M059J (cell line): ENCODE measurements around the gene LSM7. TPM values are rescaled to one million over a fixed set of nuclear protein-coding genes. Genes with fewer than 3 reads are reported as not detected.

Source experiments
- DNase-seq: peaks from one replicate; pipeline ENCODE4 v3.0.0-alpha.2; 2012; ENCODE audit warnings: low read depth
- total RNA-seq: library from RNA; depleted of rRNA; stranded (reverse); fragments of >200 nt; shearing (Covaris generic); gene quantifications from 2 replicates; pipeline ENCODE4 v1.2.3, GENCODE V29; 2014

LSM7 gene
- total RNA-seq, 1 experiment from 2014 or later = 327 TPM

GRCh38 chr19:2323707-2324106 lies 4.7 kb downstream of the LSM7 start:
- DNase-seq = no peak

DNA sequence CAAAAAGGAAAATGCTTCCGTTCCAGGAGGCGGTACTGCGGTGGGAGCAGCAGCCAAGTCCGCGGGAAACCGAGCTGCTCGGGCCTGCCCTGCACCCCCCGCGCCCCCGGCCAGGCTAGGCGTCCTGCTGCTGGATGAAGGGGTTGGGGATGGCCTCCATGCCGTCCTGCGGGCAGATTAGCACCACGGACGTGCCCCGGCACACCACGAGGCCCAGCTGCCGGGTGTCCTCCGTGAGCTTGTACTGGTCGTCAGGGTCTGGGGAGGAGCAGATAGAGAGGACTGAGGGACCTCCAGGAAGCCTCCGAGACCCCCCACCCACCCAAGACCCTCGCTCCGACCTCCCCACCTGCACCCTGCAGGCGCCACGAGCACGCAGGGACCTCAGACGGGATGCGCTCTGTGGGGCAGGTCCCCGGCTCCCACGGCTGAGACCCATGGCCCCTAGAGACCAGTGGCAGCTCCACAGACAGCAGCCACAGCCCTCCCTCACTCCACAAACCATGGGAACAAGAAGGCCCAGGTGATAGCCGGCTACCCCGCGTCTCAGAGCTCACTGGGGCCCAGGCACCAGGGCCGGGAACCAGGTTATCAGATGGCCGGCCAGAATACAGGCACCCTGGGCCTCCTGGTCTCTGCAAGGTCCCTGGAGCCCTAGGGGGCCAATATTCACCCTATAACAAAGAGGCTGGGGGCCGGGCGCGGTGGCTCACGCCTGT lies 6.7 kb downstream of the LSM7 start:
- no peak for DNase-seq

- no peak for DNase-seq
Observed at GRCh38 chr19:2320939-2321338, 7.4 kb downstream of the LSM7 start.

- no peak for DNase-seq
Observed at GRCh38 chr19:2320049-2320448, 8.3 kb downstream of the LSM7 start.

DNA sequence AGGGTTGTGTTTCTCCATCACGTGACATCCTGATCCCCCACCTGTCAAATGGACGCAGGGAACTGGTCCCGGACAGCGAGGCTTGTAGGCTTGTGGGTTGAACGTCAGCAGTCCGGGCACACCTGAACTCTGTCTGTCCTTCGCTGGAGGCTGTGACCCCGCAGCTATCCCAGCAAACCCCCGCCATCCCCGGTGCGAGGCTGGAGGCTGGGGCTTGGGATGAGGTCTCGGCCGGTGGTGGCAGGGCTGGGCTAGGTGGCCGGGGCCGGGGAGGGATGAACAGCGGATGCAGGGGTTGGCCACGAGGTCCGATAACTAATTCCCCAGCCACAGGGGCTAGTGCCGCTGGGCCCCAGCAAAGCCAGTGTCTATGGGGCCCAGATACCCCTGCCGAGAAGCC lies 8.8 kb downstream of the LSM7 start:
- DNase-seq = no peak

- no peak for DNase-seq
Observed at GRCh38 chr19:2318923-2319322, 9.5 kb downstream of the LSM7 start.

GRCh38 chr19:2317756-2318155 lies 10.6 kb downstream of the LSM7 start:
- DNase-seq = no peak

DNA sequence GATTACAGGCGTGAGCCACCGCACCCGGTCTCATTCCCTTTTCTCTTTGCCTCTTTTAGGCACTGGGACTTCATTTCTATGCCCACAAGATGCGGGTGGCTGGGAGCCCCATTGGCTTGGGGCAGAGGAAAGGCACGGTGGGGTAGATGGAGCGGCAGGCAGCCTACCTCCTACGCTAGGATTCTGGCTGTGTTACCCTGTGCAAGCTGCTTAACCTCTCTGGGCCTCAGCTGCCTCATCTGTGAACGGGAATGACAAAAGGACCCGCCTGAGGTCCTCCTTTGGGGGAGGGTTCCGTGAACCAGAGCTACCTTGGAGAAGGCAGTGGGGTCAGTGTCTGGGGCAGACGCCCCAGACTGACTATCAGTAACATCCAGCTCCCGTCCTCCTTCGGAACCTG lies 11.1 kb downstream of the LSM7 start:
- DNase-seq = no peak

GRCh38 chr19:2315818-2316353 lies 12.5 kb downstream of the LSM7 start:
- DNase-seq = peak; percentile 62

DNA sequence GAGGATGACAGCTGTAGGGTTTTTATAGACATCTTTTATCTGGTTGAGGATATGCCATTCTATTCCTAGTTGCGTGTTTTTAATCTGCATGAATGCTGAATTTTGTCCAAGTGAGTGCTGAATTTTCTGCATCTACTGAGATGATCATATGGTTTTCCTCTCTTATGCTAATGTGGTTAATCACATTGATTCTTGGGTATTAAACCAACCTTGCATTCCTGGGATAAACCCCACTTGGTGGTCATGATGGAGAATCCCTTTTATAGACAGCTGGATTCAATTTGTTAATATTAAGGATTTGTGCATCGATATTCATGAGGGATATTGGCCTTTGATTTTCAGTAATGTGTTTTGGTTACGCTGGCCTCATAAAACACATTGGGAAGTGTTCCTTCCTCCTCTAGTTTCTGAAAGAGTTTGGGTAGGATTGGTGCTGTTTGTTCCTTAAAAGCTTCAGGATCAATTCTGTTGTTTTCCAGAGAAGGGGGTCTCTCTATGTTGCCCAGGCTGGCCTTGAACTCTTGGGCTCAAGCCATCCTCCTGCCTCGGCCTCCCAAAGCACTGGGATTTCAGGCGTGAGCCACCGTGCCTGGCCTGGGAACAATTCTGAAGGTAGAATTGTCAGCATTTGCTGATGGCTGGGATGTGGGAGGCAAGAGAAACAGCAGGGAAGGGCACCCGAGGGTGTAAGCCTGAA lies 13.1 kb downstream of the LSM7 start:
- no peak for DNase-seq

DNA sequence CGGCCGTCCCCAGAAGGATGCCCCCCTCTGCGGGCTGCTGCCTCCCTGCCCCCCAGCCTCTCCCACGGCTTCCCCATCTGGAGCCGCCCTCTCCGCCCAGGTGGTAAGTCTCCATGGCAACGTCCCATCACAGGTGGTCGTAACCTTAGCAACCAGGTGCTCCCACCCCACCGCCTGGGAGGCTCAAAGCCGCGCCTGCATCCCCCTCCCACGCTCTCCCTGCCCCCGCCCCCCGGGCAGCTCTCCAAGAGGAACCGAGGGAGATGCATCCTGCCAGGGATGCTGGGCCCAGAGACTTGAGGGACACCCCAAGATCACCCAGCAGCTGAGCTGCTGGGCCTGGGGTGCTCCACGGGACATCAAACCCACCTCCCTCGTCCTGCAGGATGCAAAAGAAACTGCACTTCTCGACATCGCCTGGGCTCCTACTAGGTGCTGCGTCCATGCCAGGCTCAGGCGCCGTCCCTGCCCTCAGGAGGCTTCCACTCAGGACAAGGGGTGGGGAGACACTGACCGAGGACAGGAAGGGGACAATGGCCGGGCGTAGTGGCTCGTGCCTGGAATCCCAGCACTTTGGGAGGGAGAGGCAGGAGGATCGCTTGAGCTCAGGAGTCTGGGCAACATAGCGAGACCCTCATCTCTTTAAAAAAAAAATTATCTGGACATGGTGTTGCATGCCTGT lies 15.4 kb downstream of the LSM7 start:
- no peak for DNase-seq

- no peak for DNase-seq
Observed at GRCh38 chr19:2311093-2311492, 17.3 kb downstream of the LSM7 start.

DNA sequence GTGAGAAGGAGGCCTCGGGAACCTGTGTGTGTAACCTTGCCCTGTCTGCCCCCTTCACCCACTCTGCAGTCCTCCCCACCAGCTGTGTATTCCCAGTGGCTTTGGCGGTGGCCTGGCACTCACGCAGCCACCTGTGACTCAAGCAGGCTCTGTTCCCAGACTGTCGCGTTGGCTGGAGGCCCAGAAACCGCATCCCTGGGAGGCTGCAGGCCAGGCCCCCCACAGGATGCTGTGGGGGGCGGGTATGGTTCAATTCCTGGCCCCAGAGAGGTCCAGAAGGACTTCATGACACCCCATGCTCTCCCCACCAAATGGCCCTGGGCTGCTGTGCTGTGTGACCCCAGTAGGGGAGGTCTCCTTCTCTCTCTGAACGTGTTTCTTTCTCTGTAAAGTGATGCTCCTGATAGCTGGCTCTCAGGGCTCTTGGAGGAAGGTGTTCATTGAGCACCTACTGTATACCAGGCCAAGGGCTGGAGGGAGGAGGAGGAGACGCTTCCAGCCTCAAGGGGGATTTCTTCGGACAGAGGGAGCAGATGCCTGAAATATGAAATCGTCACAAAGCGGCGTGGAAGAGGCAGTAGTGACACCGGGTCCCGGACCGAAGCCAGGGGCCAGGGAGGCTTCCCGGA lies 18.5 kb downstream of the LSM7 start:
- DNase-seq = peak; percentile 92

GRCh38 chr19:2308114-2308556 lies 20.3 kb downstream of the LSM7 start, which contains the start of gene LINGO3:
TSS of gene LINGO3 (minus strand) at chr19:2308154. CDS start at chr19:2291776, 16,378 bp downstream.
- DNase-seq = no peak

GRCh38 chr19:2307518-2308012 lies 20.8 kb downstream of the LSM7 start:
- DNase-seq = no peak

DNA sequence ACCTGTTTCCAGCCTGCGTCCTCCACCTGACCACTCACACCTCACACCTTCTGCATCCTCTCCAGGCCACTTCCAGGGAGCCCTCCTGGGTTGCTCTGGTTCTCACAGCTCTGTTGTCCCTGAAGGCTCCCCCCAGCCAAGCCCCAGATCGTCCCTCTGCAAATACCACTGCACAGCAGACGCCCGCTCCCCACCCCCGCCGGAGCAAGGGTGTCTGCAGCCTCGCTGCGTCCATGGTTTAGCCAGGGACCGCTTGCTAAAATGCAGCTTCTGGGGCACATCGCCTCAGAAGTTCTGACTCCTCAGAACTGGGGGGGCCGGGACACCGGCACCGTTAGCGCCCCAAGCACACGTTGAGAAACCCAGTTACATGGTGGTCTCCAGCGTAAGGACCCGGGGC lies 21.4 kb downstream of the LSM7 start:
- no peak for DNase-seq

DNA sequence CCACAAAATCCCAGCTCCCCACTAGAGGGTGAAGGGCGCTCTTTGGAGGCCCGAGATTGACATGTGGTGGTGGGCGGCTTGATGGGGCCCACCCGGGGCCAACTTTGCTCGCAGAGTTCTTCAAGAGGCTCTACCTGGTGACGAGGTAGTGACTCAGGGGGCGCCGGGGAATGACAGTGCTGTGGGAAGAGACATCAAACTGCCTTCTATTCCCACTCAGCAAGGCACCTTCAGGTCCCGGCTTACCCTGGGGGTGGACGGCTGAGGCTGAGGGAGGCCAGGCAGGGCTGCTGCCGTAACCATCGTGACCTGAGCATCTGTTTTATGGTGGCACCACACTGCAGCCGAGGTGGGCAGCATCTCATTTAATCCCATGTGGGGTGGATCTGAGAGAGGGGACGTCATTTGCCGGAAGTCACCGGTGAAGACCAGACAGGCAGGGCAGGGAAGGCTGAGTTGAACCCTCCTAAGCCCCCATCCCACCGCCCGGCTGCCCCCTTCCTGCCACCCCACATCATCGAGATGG lies 22.0 kb downstream of the LSM7 start:
- no peak for DNase-seq

DNA sequence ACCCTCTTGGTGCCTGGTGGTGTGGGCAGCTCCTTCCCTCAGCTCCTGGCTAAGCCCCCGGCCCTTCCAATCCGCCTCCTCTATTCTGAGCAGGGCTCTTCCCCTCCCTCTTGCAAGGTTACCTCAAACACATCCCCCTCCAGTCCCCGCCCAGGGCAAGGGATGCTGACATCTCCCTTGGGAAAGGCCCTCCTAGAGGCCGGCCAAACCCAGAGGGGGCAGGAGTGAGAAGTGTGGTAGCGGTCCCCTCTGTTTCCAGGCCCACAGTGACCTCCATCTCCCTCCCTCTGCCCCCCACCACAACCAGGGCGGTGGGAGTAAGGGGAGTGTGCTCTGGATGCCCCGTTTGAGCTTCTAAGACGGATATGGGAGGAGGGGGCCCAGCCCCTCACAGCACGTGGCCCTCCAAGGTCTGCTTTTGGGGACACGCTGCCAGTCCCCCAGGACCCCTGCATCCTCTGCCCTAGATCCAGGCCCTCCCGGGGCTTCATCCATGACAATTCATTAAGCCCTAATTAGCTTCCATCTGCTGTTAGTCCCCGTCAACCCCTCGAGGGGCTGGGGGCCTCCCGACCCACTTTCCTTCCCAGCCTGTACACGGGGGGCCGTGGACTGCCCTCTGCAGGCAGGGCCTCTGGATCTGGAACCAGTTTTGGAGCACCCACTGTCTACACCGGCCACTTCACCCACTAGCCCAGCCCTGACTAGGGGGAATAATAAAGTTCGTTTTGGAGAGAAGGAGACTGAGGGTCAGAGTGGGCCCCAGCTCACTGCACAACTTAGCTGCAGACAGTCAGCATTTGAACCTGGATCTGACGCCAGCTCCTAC lies 22.7 kb downstream of the LSM7 start:
- no peak for DNase-seq

DNA sequence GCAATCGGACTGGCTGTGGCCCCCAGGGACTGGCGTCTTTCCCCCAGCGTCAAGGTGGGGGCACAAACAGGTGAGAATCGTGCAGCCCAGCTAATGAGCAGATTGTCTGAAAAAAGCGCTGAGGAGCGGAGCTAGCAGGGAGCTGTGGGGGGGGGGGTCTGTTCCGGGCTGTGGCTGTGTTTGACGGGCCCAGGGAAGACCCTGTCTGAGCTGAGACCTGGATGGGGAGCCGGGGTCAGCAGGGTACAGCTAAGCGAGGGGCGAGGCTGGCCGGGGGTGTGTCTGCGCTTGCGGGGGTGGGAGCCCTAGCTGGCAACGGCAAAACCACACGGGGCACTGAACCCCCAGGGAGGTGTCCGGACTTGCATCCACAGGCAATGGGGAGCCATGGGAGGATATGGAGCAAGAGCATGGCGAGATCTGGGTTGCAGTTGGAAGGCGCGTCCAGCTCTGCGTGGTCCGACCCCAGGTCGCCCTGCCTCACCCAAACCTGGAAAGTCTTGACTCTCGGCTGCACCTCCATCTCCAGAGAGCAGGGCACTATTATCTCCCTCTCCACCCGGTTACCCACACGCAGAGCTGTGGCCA lies 25.1 kb downstream of the LSM7 start:
- no peak for DNase-seq
